Measurements from ENCODE around the gene PPP1R12B.
"Not testable (repeated sequence)": the region's sequence is repeated elsewhere in the genome, so short reads cannot be mapped to it uniquely, and the experiment has no call there.

The PPP1R12B gene

DNA sequence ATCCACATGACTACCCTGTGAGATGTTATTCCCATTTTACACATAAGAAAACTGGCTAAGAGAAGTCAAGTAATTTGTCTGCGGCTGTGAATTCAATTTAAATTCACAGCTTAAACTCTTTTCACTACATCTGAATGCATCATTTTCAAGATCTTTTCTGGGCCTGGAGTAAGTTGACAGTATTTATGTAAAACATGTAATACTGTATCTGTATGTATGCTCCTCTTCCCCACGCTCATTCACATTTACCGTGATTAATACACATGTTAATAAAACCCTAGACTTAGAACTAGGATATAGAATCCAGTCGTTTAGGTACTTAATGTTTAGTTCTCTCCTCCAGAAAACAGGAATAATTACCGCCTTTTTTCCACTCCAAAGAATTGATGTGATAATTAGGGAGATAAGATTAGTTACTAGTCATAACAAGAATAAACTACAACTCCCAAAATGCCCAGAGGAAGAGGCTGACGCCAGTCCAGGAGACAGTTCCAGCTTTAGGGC lies 442 bp upstream of the PPP1R12B start:
- no peak for DNase-seq

DNA sequence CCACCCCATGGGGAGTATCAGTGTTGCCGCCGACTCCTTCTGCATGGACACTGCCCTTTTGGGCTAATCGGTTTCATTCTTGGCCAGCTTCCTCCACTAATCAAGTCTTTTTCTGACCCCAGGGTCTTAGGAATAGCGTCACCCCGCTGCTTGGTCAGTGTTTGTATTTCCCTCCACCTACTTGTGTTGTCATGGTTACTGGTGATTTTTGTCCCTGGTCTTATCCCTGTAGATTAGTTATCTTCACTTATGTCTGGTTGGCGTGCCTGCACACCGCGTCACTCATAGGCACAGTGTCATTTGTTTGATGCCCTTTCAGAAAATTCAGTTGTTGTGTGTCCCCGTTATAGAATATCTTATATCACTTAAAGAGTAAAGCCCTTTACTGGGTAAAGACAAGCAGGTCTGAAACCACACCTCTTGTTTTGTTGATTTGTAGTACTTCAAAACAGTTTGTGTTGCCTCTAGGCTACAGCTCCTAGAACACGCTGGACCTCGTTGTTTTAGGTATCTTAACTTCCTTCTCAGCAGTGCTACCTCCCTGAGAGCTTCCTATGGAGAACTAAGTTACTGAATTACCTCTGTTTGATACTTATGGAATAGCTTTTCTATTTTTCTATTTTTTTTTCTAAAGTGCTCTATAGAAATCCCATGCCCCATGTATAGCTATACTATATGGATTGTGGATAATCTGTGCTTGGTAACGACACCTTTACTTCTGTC lies 868 bp downstream of the PPP1R12B start:
- DNase-seq, result peak in 1 of 5 donors; percentile 22

DNA sequence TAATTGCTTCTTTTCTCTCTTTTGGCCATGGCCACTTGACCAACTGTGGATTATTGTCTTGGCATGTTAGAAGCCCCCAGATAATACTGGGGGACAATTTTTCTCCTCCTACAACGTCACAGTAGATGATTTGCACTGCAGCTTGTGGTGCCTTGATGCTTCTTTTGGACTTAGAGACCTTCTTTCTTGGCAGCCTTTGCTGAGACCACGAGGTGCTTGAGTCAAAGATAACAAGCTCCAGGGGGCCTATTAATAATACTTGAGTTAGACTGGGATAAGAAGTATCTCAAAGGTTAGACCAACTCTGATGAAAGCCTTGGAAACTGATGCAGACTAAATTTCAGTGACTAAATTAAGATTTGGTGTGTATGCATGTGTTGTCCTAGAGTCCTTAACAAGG lies 3.2 kb downstream of the PPP1R12B start:
- DNase-seq, result no peak

DNA sequence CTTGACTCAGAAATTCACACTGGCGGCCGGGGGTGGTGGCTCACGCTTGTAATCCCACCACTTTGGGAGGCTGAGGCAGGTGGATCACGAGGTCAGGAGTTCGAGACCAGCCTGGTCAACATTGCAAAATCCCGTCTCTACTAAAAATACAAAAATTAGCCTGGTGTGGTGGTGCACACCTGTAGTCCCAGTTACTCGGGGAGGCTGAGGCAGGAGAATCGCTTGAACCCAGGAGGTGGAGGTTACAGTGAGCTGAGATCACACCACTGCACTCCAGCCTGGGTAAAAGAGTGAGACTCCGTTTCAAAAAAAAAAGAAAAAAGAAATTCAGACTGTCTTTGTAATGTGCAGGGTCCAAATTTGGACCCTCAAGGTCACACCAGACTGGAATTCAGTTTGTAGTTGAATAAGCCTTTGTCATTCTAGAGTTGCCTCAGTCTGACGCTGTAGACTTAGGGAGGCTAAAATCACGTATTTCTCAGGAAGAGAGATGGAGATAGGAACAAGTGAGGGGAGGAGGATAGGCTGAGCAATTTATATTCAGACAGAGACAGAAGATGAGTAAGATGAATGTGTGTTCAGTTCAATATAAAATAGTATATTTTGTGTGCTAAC lies 4.2 kb downstream of the PPP1R12B start:
- not testable (repeated sequence) for DNase-seq

DNA sequence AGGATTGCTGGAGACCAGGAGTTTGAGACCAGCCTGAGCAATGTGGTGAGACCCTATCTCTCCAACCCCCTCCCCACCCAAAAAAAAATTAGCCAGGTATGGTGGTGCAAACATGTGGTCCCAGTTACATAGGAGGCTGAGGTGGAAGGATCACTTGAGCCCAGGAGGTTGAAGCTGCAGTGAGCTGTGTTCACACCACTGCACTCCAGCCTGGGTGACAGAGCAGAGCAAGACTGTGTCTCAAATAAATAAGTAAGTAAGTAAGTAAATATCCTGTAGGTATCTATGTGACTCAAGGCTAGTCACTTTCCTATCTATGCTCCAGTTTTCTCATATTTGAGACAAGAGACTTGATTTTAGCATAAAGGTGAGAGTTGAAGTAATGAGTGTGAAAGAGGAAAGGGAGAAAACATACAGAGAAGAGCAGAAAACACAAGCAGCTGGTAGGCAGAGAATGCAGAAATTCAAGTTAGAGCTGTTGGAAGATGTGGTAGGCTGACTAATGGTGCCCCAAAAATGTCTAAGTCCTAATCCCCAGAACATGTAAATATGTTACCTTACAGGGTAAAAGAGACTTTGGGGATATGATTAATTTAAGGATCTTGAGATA lies 7.5 kb downstream of the PPP1R12B start:
- no peak for DNase-seq

DNA sequence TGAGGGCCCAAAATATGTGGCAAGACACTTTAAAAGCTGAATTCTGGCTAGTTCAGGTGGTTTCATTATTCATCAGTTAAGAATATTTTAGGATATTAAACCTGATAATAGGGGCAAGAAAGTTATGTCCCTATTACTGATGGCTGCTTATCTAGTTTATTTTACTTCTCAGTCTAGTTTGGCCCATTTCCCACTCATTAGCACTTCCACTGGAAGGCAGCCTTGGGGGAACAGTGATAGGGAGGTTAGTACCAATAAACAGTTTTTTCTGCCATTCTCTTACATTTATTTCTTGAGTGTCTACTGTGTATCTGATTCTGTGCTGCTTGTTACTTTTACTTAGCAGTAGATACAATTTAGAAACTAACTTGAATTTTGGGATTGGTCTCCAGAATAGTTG lies 9.0 kb downstream of the PPP1R12B start:
- DNase-seq, result no peak

DNA sequence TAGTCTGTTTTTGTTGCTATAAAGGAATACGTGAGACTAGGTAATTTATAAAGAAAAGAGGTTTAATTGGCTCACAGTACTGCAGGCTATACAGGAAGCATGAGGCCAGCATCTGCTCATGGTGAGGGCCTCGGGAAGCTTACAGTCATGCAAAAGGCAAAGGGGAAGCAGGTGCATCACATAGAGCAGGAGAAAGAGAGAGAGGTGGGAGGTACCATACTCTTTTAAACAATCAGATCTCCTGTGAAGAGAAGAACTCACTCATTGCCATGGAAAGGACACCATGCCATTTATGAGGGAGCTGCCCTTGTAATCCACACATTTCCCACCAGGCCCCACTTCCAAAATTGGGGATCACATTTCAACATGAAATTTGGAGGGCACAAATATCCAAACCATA lies 12.7 kb downstream of the PPP1R12B start:
- no peak for DNase-seq

DNA sequence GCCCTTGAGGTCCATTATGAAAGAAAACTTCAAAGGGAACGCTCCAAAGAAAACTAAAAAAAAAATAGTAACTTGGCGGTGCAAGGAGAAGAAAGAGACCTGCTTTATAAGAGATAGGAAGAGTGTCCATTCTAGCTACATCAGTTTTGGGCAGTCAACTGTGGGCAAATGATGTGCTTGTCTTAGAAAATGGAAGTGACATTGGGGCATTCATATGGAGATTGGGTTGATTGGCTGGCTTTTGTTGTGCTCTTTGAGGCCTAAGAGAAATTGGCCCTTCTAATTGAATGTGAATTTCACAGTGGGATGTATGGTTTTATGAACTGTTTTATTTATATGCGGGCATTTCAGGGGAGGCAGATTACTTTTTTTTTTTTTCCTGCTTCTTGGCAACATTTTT lies 13.2 kb downstream of the PPP1R12B start:
- no peak for DNase-seq

DNA sequence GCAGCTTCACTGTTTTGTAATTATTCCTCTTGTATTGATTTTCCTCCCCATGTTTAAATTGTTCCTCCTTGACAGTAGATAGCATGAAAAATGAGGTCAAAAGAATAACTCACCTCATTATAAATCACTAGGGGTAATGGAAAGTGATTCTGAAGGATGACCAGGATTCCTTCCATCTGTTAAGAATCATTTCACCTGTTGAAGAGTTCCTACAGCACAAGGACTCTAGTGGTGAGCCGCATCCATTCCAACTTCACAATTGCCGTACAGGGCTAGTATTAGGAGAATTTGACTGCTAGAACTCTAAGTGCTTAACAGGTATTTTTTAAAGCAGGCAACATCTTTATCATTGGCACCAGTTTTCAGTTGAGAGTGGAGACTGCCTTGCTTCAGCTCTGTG lies 13.7 kb downstream of the PPP1R12B start:
- no peak for DNase-seq

DNA sequence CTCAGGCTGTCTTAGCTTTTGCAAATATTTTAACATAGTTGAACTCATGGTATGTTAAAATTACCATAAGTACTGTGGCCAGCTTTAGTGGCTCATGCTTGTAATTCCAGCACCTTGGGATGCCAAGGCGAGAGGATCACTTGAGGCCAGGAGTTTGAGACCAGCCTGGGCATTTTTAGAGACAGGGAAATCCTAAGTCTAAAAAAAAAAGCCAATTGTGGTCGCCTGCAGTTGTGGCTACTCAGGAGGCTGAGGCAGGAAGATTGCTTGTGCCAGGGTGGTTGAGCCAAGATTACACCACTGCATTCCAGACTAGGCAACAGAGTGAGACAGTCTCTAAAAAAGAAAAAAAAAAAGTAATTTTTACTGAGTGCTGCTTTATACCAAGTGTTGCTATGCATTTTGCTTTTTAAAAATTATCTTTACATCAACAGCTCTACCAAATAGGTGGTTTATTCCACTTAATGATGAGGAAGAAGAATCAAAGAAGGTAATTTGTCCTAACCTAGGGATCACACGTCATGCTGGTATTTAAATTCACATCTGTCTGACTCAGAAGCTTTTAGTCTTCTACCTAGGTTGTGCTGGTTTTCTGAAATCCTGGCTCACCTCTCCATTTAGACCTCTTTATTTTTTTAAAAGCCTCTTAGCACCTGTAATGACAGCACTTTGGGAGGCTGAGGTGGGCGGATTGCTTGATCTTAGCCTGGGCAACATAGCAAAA lies 16.8 kb downstream of the PPP1R12B start:
- no peak for DNase-seq

DNA sequence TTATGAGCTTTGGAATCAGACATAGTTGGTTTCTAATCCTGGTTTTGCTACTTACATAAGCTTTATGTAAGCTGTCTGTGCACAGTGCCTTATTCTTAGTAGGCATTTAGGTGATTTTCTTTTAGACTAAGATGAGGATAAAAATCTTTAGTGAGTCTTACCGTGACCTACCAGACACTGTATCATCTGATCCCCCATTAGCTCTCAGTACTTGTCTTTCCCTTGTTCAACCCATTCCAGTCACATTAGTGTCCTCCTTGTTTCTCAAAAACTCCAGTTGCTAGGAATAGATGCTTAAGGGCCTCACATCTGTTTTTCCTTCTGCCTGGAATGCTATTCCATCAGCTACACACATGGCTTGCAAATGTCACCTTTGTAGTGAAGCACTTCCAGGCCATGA lies 18.8 kb downstream of the PPP1R12B start:
- DNase-seq, result no peak

DNA sequence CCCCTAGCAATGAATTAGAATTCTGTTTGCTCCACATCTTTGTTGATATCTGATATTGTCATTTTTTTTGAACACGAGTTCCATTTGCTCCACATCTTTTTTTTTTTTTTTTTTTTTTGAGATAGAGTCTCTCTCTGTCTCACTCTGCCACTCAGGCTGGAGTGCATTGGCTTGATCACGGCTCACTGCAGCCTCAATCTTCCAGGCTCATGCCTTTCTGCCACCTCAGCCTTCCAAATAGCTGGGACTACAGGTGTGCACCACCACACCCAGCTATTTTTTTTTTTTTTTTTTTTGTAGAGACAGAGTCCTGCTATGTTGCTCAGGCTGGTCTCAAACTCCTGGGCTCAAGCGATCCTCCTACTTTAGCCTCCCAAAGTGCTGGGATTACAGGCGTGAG lies 22.4 kb downstream of the PPP1R12B start:
- DNase-seq, result not testable (repeated sequence)

DNA sequence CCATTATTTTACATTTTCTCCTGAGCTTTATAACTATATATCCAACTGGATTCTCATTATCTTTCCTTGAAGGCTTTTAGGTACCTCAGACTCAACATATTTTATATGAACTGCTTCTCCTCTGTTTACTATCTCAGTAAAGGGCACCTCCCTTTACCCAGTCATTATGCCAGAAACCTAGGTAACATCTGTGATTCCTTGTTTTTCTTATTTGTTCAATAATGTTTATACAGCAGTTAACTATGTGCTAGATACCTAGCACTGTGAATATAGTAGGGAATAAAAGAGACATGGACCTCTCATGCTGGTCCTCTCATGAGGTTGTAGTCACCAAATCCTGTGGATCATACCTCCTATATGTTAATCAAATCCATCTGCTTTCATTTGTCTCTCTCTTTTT lies 25.6 kb downstream of the PPP1R12B start:
- DNase-seq, result no peak

DNA sequence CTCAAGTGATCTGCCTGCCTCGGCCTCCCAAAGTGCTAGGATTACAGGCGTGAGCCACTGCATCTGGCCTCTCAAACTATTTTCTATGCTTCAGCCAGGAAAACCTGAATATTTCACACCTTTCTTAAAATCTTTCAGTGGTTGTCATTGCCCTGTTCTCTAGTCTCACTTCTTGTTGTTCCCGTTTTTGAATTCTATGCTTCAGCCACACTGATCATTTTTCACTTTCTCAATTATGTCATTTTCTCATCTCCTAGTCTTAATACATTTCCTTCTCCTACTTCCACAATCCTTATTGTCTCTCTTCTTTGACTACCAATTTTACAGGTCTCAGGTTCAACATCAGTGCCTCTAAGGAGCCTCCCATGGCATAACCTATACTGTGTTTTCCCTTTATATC lies 26.7 kb downstream of the PPP1R12B start:
- DNase-seq, result not testable (repeated sequence)

DNA sequence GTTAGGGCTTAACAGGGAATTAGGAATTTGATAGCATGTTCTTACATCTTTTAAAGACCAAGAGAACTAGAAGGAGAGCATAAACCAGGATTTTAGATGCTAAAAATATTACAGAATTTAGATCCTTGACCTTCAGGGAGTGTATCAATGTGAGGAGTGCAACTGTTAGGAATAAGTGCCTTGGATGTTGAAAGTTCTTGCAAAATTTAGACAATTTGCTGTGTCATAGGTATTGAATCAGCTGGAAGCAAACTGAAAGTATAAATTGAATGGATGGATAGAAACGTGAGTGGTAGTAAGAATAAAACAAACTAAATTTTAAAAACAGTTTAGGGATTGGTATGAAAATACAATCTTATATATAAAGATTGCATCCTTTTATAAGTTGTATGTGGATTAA lies 27.7 kb downstream of the PPP1R12B start:
- no peak for DNase-seq

DNA sequence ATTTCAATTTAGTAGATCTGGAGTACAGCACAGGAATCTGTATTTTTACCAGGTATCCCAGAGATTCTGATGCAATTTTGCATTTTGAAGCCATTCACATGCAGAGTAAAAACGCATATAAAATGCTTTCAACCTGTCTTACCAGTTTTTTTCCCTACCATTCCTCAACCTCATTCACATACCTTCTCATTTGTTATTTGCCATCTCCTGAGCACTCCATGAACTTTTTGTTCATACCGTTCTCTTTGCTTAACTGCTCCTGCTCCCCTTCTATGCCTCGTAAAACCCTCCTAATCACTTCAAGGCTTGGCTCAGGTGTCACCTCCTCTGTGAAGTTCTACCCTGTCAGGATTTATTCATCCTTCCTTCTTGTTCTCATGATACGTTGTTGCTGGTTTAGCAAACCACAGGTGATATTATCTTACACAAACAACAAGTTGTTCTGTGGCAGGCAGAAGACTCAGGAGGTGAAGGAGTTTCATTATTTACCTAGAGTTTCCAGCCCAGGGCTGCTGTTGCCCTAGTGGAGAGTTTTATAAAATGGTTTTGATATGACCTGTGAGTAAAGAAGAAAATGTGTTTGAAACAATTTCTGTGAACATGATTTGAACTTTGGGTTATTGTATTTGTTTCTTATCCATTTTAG lies 31.5 kb downstream of the PPP1R12B start:
- peak in 1 of 5 donors; percentile 12 for DNase-seq

DNA sequence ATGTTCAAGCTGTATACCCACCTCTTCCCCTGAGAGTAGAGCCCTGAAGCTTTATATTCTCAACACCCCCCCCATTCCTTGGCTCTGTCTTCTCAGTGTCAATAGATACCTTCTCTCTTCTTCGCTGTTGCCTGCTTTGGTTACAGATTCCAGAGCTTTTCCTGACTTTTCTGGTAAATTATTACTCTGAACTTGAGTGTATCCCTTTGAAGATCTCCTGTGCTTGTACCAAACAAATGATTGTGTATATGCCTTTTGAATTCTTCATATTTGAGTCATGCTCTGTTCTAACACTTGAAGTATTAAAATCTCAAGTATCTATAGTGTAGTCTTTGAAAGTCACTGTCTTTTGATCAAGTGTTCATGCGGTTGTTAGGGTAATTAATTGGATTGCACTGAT lies 32.0 kb downstream of the PPP1R12B start:
- DNase-seq, result not testable (repeated sequence)

DNA sequence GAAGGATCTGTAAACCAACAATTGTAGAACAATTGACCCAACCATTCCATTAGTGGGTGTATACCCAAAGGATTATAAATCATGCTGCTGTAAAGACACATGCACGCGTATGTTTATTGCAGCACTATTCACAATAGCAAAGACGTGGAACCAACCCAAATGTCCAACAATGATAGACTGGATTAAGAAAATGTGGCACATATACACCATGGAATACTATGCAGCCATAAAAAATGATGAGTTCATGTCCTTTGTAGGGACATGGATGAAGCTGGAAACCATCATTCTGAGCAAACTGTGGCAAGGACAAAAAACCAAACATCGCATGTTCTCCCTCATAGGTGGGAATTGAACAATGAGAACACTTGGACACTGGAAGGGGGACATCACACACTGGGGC lies 33.4 kb downstream of the PPP1R12B start:
- DNase-seq, result not testable (repeated sequence)

DNA sequence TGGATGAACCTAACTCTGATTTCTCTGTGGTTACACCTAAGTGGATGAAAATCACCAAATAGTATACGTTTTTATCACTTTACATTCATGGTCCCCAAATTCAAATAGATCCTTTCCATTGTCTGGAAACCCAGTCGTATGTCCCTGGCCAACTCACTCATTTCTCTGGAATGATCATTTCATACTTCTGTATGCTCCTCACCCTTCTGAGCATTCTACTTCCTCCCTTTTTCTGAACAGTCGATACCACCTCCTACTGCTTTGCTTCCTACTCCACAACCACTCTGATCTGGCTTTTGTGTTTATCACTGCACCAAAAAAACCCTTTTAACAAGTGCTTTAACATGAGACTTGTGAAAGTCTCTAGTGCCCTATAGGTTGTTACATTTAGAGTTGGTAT lies 47.3 kb downstream of the PPP1R12B start:
- not testable (repeated sequence) for DNase-seq

DNA sequence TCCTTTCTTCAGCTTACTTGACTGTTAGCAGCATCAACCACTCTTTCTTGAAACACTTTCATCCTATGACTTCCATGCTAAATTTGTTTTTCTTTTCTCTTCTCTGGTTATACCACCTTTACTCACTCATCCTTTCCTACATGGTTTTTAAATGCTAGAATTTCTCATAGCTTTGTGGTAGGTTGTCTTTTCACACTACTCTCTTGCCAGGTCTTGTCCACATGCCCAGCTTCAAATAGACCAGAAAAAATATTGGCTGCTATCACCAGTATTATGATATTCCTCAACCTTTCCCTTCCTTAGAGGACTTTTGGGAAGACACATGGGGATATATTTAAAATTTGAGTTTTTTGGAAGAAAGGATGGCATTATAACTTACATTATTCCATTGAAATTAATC lies 48.8 kb downstream of the PPP1R12B start:
- DNase-seq, result no peak

DNA sequence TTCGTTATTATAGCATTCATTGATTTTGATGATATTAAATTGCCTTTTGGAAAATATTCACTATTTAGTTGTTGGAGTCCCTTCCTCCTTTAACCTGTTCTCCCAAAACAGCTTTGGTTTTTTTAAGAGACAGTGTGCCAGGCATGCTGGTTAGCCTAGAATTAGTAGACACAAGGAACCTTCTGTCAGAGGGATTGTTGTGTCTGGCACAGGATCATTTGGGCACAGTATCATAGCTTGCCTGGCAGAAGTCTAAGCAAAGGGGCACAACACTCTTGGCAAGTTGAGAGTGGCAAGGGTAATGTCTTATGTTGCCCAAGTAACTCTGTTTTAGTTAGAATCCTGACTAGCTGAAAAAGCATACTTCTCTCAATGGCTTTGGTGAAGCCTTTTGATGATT lies 49.9 kb downstream of the PPP1R12B start:
- not testable (repeated sequence) for DNase-seq

DNA sequence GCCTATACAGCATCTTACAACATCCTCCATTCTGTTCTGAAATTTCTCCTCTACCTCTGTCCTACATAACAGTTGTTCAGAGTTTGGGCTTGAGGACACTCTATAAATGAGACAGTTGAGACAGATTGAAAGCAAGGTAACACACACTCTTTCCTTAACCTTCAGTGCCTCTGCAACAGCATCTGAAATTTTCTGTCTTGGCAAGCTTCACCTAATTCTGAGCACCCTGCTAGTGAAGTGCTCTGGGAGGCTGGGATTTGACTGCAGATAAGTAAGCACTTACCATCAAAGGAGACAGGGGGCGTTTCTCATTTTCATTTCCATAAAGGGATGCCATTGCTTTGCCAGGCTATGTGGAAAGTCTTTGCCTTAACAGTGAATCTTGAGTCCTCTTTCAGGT lies 53.3 kb downstream of the PPP1R12B start:
- DNase-seq, result not testable (repeated sequence)

DNA sequence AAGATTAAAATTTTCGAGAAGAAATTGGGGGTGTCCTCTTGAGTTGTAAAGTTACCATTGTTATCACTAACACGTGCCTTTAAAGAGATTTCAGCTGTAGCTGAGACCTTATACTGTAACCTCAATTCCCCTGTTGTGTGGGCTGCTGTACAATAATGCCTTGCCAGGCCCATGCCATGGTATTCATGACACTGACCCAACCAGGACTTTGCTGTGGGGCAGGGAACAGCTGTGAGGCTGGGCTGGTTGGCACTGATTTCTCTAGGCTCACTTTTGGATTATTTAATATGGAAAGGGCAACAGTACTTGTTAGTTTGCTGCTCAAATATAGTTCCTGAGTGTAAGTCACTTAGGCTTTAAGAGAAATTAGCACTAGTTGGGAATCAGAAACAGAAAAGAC lies 54.9 kb downstream of the PPP1R12B start:
- DNase-seq, result not testable (repeated sequence)

Measured in T-helper 1 cell (primary cell).